SU-DHL-6 (cell line): ENCODE data around the gene BTBD1.
"Not testable (repeated sequence)": the region's sequence is repeated elsewhere in the genome, so short reads cannot be mapped to it uniquely, and the experiment has no call there.

Source experiments
- H2AFZ ChIP-seq: fragments of 200-600 bp; sonication (generic); 2 replicates; pipeline ENCODE4 v1.6.1; 2014; ENCODE audit warnings: low read depth, mild to moderate bottlenecking, moderate library complexity, mixed read lengths, antibody characterized with exemption, low read length; ENCODE audit not compliant: severe bottlenecking
- H3F3A ChIP-seq: fragments of 200-600 bp; shearing (Covaris generic); 2 replicates; pipeline ENCODE4 v1.6.0; 2016; ENCODE audit warnings: antibody characterized with exemption, mild to moderate bottlenecking; ENCODE audit not compliant: insufficient read depth
- H3K27ac ChIP-seq: fragments of 200-600 bp; sonication (generic); 2 replicates; pipeline ENCODE4 v1.5.1; 2016; ENCODE audit warnings: low read depth, mild to moderate bottlenecking, low read length, moderate library complexity, mixed read lengths
- H3K27me3 ChIP-seq: fragments of 200-600 bp; sonication (generic), shearing (Covaris generic); 2 replicates; pipeline ENCODE4 v1.6.0; 2014; ENCODE audit warnings: mild to moderate bottlenecking, low read length
- H3K36me3 ChIP-seq: fragments of 200-600 bp; sonication (generic); 2 replicates; pipeline ENCODE4 v1.6.1; 2014; ENCODE audit warnings: mild to moderate bottlenecking, low read length, mixed read lengths
- H3K4me2 ChIP-seq: fragments of 300-600, 200-600 bp; shearing (Covaris generic), sonication (generic); 2 replicates; pipeline ENCODE4 v1.6.0; 2014; ENCODE audit warnings: low read length, low read depth, mild to moderate bottlenecking; ENCODE audit not compliant: poor library complexity, severe bottlenecking
- H3K4me3 ChIP-seq: fragments of 200-600 bp; sonication (generic); 2 replicates; pipeline ENCODE4 v1.5.1; 2014; ENCODE audit warnings: antibody characterized with exemption, low read length, mild to moderate bottlenecking, mixed read lengths; ENCODE audit not compliant: insufficient read depth, poor library complexity, severe bottlenecking
- H3K79me2 ChIP-seq: fragments of 200-600 bp; sonication (generic); 2 replicates; pipeline ENCODE4 v1.6.1; 2014; ENCODE audit warnings: mild to moderate bottlenecking, low read length, moderate library complexity; ENCODE audit not compliant: insufficient read depth
- H3K9ac ChIP-seq: fragments of 200-600 bp; sonication (generic); 2 replicates; pipeline ENCODE4 v1.7.0; 2014; ENCODE audit warnings: mild to moderate bottlenecking, low read length
- H3K9me2 ChIP-seq: fragments of 200-600 bp; sonication (generic); replicated peaks from 2 replicates; pipeline ENCODE4 v1.6.1; 2014; ENCODE audit warnings: low read length; ENCODE audit not compliant: insufficient read depth
- H3K9me3 ChIP-seq: fragments of 200-600 bp; sonication (generic); 2 replicates; pipeline ENCODE4 v1.6.1; 2014; ENCODE audit warnings: low read length, mixed read lengths; ENCODE audit not compliant: insufficient read depth
- H4K20me1 ChIP-seq: fragments of 200-600 bp; sonication (generic); 2 replicates; pipeline ENCODE4 v1.6.1; 2014; ENCODE audit warnings: low read depth, mild to moderate bottlenecking, antibody characterized with exemption, low read length, moderate library complexity, mixed read lengths
- EZH2phosphoT487 ChIP-seq: fragments of 200-600 bp; sonication (generic), shearing (Covaris generic); conservative IDR thresholded peaks from 2 replicates; pipeline ENCODE4 v1.6.1; 2018; ENCODE audit warnings: mild to moderate bottlenecking, antibody characterized with exemption, low read length, moderate library complexity, mixed read lengths
- TF ChIP-seq, protein P1 (sequence below): fragments of 200-600 bp; sonication (generic); IDR thresholded peaks from one replicate; pipeline ENCODE4 v1.5.1; 2017; ENCODE audit warnings: antibody characterized with exemption, mild to moderate bottlenecking, low read length, moderate library complexity; ENCODE audit not compliant: insufficient read depth, poor library complexity, severe bottlenecking

The BTBD1 gene

GRCh38 chr15:83077491-83078230, 10.6 kb upstream of the BTBD1 start:
- Histone ChIP-seq H3K36me3 (no peaks in the 10 kb centered on the region), H3K4me2 (no peak overlapping the region), H3K79me2 (no peaks in the 10 kb centered on the region), H4K20me1 (no peaks in the 10 kb centered on the region), H3K9me3 (peaks cover 9% of the 10 kb centered on the region; the same call in 1 of the 2 replicates), H3K27me3 (no peaks in the 10 kb centered on the region), H3K9me2 (no peaks in the 10 kb centered on the region), H3K9ac (no peak overlapping the region), H2AFZ (no peak overlapping the region), H3F3A (no peaks in the 10 kb centered on the region), H3K27ac (no peak overlapping the region), H3K4me3 (no peak overlapping the region)
- TF ChIP-seq, protein P1, sequence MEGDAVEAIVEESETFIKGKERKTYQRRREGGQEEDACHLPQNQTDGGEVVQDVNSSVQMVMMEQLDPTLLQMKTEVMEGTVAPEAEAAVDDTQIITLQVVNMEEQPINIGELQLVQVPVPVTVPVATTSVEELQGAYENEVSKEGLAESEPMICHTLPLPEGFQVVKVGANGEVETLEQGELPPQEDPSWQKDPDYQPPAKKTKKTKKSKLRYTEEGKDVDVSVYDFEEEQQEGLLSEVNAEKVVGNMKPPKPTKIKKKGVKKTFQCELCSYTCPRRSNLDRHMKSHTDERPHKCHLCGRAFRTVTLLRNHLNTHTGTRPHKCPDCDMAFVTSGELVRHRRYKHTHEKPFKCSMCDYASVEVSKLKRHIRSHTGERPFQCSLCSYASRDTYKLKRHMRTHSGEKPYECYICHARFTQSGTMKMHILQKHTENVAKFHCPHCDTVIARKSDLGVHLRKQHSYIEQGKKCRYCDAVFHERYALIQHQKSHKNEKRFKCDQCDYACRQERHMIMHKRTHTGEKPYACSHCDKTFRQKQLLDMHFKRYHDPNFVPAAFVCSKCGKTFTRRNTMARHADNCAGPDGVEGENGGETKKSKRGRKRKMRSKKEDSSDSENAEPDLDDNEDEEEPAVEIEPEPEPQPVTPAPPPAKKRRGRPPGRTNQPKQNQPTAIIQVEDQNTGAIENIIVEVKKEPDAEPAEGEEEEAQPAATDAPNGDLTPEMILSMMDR, result no peak

GRCh38 chr15:83069211-83069642, 2.2 kb upstream of the BTBD1 start:
- not testable (repeated sequence) for H3K36me3 ChIP-seq, H3K27ac ChIP-seq, H3K9me2 ChIP-seq, H3K27me3 ChIP-seq, H3K9me3 ChIP-seq, H3F3A ChIP-seq, H2AFZ ChIP-seq, H3K9ac ChIP-seq, H3K4me2 ChIP-seq, H3K4me3 ChIP-seq
- H4K20me1 ChIP-seq, result peaks cover 14% of the 10 kb centered on the region
- peaks cover 28% of the 10 kb centered on the region for H3K79me2 ChIP-seq

- Histone ChIP-seq H3K9me2 (no peaks in the 10 kb centered on the region), H3K4me2 (peak overlapping the region; percentile 89), H3K36me3 (no peaks in the 10 kb centered on the region), H3K4me3 (no peak overlapping the region), H3K9ac (no peak overlapping the region), H3K27ac (no peak overlapping the region), H3K79me2 (peaks cover 40% of the 10 kb centered on the region), H3K9me3 (peaks cover 2% of the 10 kb centered on the region; the same call in 1 of the 2 replicates), H3F3A (peaks cover 5% of the 10 kb centered on the region; the same call in 1 of the 2 replicates), H2AFZ (peak overlapping the region; percentile 78), H4K20me1 (peaks cover 24% of the 10 kb centered on the region), H3K27me3 (no peaks in the 10 kb centered on the region)
- TF ChIP-seq, protein P1, result no peak
- no peak for TF ChIP-seq EZH2phosphoT487
These were observed 1.0 kb upstream of the BTBD1 start for GRCh38 chr15:83068054-83068453.

- Histone ChIP-seq H3F3A (peaks cover 5% of the 10 kb centered on the region; the same call in 1 of the 2 replicates), H3K9me2 (no peaks in the 10 kb centered on the region), H3K27me3 (no peaks in the 10 kb centered on the region), H3K27ac (peak overlapping the region; percentile 80), H3K9me3 (no peaks in the 10 kb centered on the region), H3K4me2 (peak overlapping the region; percentile 89), H4K20me1 (peaks cover 25% of the 10 kb centered on the region), H3K36me3 (no peaks in the 10 kb centered on the region), H3K4me3 (peak overlapping the region; percentile 97), H3K9ac (peak overlapping the region; percentile 98), H3K79me2 (peaks cover 44% of the 10 kb centered on the region), H2AFZ (peak overlapping the region; percentile 78)
- TF ChIP-seq, protein P1, result no peak
- no peak for TF ChIP-seq EZH2phosphoT487
These were observed 548 bp upstream of the BTBD1 start for GRCh38 chr15:83067638-83067962.
